Peyer's patch (tissue), 4 donors: ENCODE results near the gene TRMT2A. TPM values are rescaled to one million over a fixed set of nuclear protein-coding genes. Genes with fewer than 3 reads are reported as not detected.

Source experiments
- DNase-seq, 3 donors: peaks; one replicate each; pipeline ENCODE4 v3.0.0-alpha.2; 2017 to 2019
- H3K27ac ChIP-seq, 4 donors: fragments of 200-600 bp; sonication (generic); one replicate each; pipeline ENCODE4 v1.5.1; 2016 to 2019
- H3K27me3 ChIP-seq, 2 donors: fragments of 200-600 bp; sonication (generic); one replicate each; pipeline ENCODE4 v1.5.1; 2019
- H3K36me3 ChIP-seq, 3 donors: fragments of 200-600 bp; sonication (generic); one replicate each; pipeline ENCODE4 v1.5.1; 2016 to 2019
- H3K4me1 ChIP-seq, 4 donors: fragments of 200-600 bp; sonication (generic); one replicate each; pipeline ENCODE4 v1.5.1; 2016 to 2019
- H3K4me3 ChIP-seq, 4 donors: fragments of 200-600 bp; sonication (generic); 1 replicate in 3 of 4; 2 replicates in 1 of 4; pipeline ENCODE4 v1.5.1; 2016 to 2019; ENCODE audit warnings: mild to moderate bottlenecking in 1 of 4
- H3K9me3 ChIP-seq, 4 donors: fragments of 200-600 bp; sonication (generic); one replicate each; pipeline ENCODE4 v1.5.1; 2016 to 2019; ENCODE audit warnings: mild to moderate bottlenecking in 1 of 4
- CTCF ChIP-seq, 6 experiments: fragments of 450-650 bp in 4 of 6; fragments of 200-600 bp in 2 of 6; sonication (generic) in 1 of 6; IDR thresholded peaks; one replicate each; pipeline ENCODE4 v1.5.1; 2017 to 2019; ENCODE audit warnings: antibody characterized with exemption in 6 of 6, mild to moderate bottlenecking in 3 of 6, moderate library complexity in 1 of 6
- POLR2A ChIP-seq, 2 donors: fragments of 450-650 bp; IDR thresholded peaks; one replicate each; pipeline ENCODE4 v1.5.1; 2017; ENCODE audit warnings: antibody characterized with exemption in 2 of 2, mild to moderate bottlenecking in 2 of 2, moderate library complexity in 2 of 2
- total RNA-seq, 4 donors: library from RNA; depleted of rRNA; stranded (reverse); fragments of >200 nt; gene quantifications; one replicate each; pipeline ENCODE4 v1.1.0, GENCODE V29; 2016

The TRMT2A gene
- total RNA-seq, 4 donors from 2014 or later = 26.8 to 134 (median 86.9) TPM

- Histone ChIP-seq H3K4me1 (no peaks in the 10 kb centered on the region), H3K36me3 (peaks cover 0 to 88% (median 0%) of the 10 kb centered on the region in 3 donors), H3K27ac (no peak overlapping the region), H3K4me3 (no peak overlapping the region), H3K27me3 (no peaks in the 10 kb centered on the region), H3K9me3 (no peaks in the 10 kb centered on the region)
- TF ChIP-seq POLR2A (IDR thresholded peaks at IDR 0.05) (no peak), CTCF (IDR thresholded peaks at IDR 0.05) (no peak)
- DNase-seq = peak in 1 of 3 donors; percentile 43
These were observed 11.4 kb downstream of the TRMT2A start for GRCh38 chr22:20105456-20106204.

- no peak for TF ChIP-seq CTCF (IDR thresholded peaks at IDR 0.05)
- no peak for TF ChIP-seq POLR2A (IDR thresholded peaks at IDR 0.05)
These were observed 14.7 kb downstream of the TRMT2A start for GRCh38 chr22:20102203-20102780.

GRCh38 chr22:20101638-20102037 lies 15.4 kb downstream of the TRMT2A start:
- TF ChIP-seq CTCF (IDR thresholded peaks at IDR 0.05) (no peak), POLR2A (IDR thresholded peaks at IDR 0.05) (no peak)
- peaks cover 0 to 88% (median 0%) of the 10 kb centered on the region in 3 donors for H3K36me3 ChIP-seq
- no peak for DNase-seq
- no peak overlapping the region for H3K27ac ChIP-seq
- no peak overlapping the region for H3K4me3 ChIP-seq
- no peaks in the 10 kb centered on the region for H3K9me3 ChIP-seq
- no peaks in the 10 kb centered on the region for H3K27me3 ChIP-seq
- H3K4me1 ChIP-seq = no peaks in the 10 kb centered on the region

More at GRCh38 chr22:20102203-20102780, 14.7 kb downstream of the TRMT2A start:
- Histone ChIP-seq H3K27ac (no peak overlapping the region), H3K36me3 (peaks cover 0 to 88% (median 0%) of the 10 kb centered on the region in 3 donors), H3K4me1 (no peaks in the 10 kb centered on the region), H3K4me3 (no peak overlapping the region), H3K9me3 (no peaks in the 10 kb centered on the region), H3K27me3 (no peaks in the 10 kb centered on the region)
- peak in 1 of 3 donors; percentile 34 for DNase-seq

GRCh38 chr22:20099099-20099711 lies 17.8 kb downstream of the TRMT2A start:
- no peaks in the 10 kb centered on the region for H3K4me1 ChIP-seq
- no peaks in the 10 kb centered on the region for H3K27me3 ChIP-seq
- no peak overlapping the region for H3K4me3 ChIP-seq
- no peaks in the 10 kb centered on the region for H3K9me3 ChIP-seq
- no peak overlapping the region for H3K27ac ChIP-seq
- TF ChIP-seq CTCF (IDR thresholded peaks at IDR 0.05) (no peak), POLR2A (IDR thresholded peaks at IDR 0.05) (no peak)
- DNase-seq = no peak
- peaks cover 0 to 88% (median 0%) of the 10 kb centered on the region in 3 donors for H3K36me3 ChIP-seq

- H3K4me3 ChIP-seq = no peak overlapping the region
- TF ChIP-seq POLR2A (IDR thresholded peaks at IDR 0.05) = no peak
- TF ChIP-seq CTCF (IDR thresholded peaks at IDR 0.05) = no peak
- peaks cover 0 to 99% (median 0%) of the 10 kb centered on the region in 3 donors for H3K36me3 ChIP-seq
- H3K9me3 ChIP-seq = no peaks in the 10 kb centered on the region
- no peaks in the 10 kb centered on the region for H3K4me1 ChIP-seq
- DNase-seq = no peak
- H3K27ac ChIP-seq = no peak overlapping the region
- H3K27me3 ChIP-seq = no peaks in the 10 kb centered on the region
These were observed 20.2 kb downstream of the TRMT2A start for GRCh38 chr22:20096574-20097420.
